HepG2 (cell line): Measurements from ENCODE around the gene ZNF213. TPM values are rescaled to one million over a fixed set of nuclear protein-coding genes. Genes with fewer than 3 reads are reported as not detected.
A peak's percentile ranks its signal among the peaks of the same experiment; 100 is the strongest.

Source experiments
- AGO1 ChIP-seq: fragments of 200-400 bp; formaldehyde crosslinking; IDR thresholded peaks from 2 replicates; pipeline ENCODE4 v1.6.1; 2017; ENCODE audit warnings: mild to moderate bottlenecking, low read depth, low read length, moderate library complexity; ENCODE audit not compliant: poor library complexity, severe bottlenecking
- CEBPB ChIP-seq: IDR thresholded peaks from 2 replicates; pipeline ENCODE4 v1.6.1; 2011; ENCODE audit warnings: low read depth, low read length, improper control_type of control experiment, borderline replicate concordance
- ETS1 ChIP-seq: sonication (generic); formaldehyde crosslinking; IDR thresholded peaks from 2 replicates; pipeline ENCODE4 v1.4.0; 2020; ENCODE audit warnings: missing genetic modification reagents
- KDM3A ChIP-seq: IDR thresholded peaks from 2 replicates; pipeline ENCODE4 v1.6.1; 2018; ENCODE audit warnings: low read depth, missing compliant biosample characterization
- MIER3 ChIP-seq: IDR thresholded peaks from 2 replicates; pipeline ENCODE4 v1.6.1; 2016; ENCODE audit warnings: missing compliant biosample characterization, borderline replicate concordance
- PTBP1 ChIP-seq: fragments of 200-400 bp; formaldehyde crosslinking; IDR thresholded peaks from 2 replicates; pipeline ENCODE4 v1.6.1; 2018; ENCODE audit warnings: low read length, low read depth; ENCODE audit not compliant: poor library complexity, severe bottlenecking
- SP140L ChIP-seq: sonication (generic); formaldehyde crosslinking; IDR thresholded peaks from 2 replicates; pipeline ENCODE4 v1.4.0; 2020; ENCODE audit warnings: missing genetic modification reagents, borderline replicate concordance
- SRF ChIP-seq: IDR thresholded peaks from 2 replicates; pipeline ENCODE4 v1.6.1; 2011; ENCODE audit warnings: mild to moderate bottlenecking, low read depth, low read length, moderate library complexity
- TBX3 ChIP-seq: fragments of 450-650 bp; IDR thresholded peaks from 2 replicates; pipeline ENCODE4 v1.6.1; 2017; ENCODE audit warnings: antibody characterized with exemption, mild to moderate bottlenecking, inconsistent platforms, borderline replicate concordance
- TEAD2 ChIP-seq: sonication (generic); formaldehyde crosslinking; IDR thresholded peaks from 2 replicates; pipeline ENCODE4 v1.9.0; 2021; ENCODE audit warnings: missing genetic modification reagents
- ZFX ChIP-seq: sonication (generic); formaldehyde crosslinking; IDR thresholded peaks from 2 replicates; pipeline ENCODE4 v1.4.0; 2020; ENCODE audit warnings: mild to moderate bottlenecking, low read depth, missing genetic modification reagents, moderate library complexity
- ZMYM4 ChIP-seq: sonication (generic); formaldehyde crosslinking; IDR thresholded peaks from 2 replicates; pipeline ENCODE4 v1.8.1; 2023; ENCODE audit warnings: mild to moderate bottlenecking, missing genetic modification reagents
- ZNF124 ChIP-seq: sonication (generic); formaldehyde crosslinking; IDR thresholded peaks from 2 replicates; pipeline ENCODE4 v1.4.0; 2020; ENCODE audit warnings: missing genetic modification reagents
- ZNF136 ChIP-seq: sonication (generic); formaldehyde crosslinking; IDR thresholded peaks from 2 replicates; pipeline ENCODE4 v1.8.1; 2022; ENCODE audit warnings: low read depth, mild to moderate bottlenecking, moderate library complexity, missing genetic modification reagents
- ZNF33B ChIP-seq: sonication (generic); formaldehyde crosslinking; IDR thresholded peaks from 2 replicates; pipeline ENCODE4 v1.5.1; 2020; ENCODE audit warnings: mild to moderate bottlenecking, missing genetic modification reagents
- ZNF367 ChIP-seq: sonication (generic); formaldehyde crosslinking; IDR thresholded peaks from 2 replicates; pipeline ENCODE4 v1.4.0; 2020; ENCODE audit warnings: missing genetic modification reagents, borderline replicate concordance
- ZNF510 ChIP-seq: sonication (generic); formaldehyde crosslinking; IDR thresholded peaks from 2 replicates; pipeline ENCODE4 v1.4.0; 2020; ENCODE audit warnings: low read depth, mild to moderate bottlenecking, missing genetic modification reagents
- ZNF567 ChIP-seq: sonication (generic); formaldehyde crosslinking; IDR thresholded peaks from 2 replicates; pipeline ENCODE4 v1.8.1; 2023; ENCODE audit warnings: mild to moderate bottlenecking, missing genetic modification reagents, borderline replicate concordance
- ZNF607 ChIP-seq: sonication (generic); formaldehyde crosslinking; IDR thresholded peaks from 2 replicates; pipeline ENCODE4 v1.5.1; 2020; ENCODE audit warnings: missing genetic modification reagents, mild to moderate bottlenecking, borderline replicate concordance
- ZNF780A ChIP-seq: sonication (generic); formaldehyde crosslinking; IDR thresholded peaks from 2 replicates; pipeline ENCODE4 v1.8.0; 2022; ENCODE audit warnings: mild to moderate bottlenecking, missing genetic modification reagents, moderate library complexity
- polyA plus RNA-seq, 8 experiments: library from polyadenylated mRNA; depleted of rRNA in 3 of 8; stranded (reverse) in 7 of 8; unstranded in 1 of 8; fragments of >200 nt; fragmentation: Illumina TruSeq in 4 of 8; extraction: Trizol in 4 of 8; gene quantifications; 2 replicates each; pipeline versions ENCODE4 v1.2.1 to v1.2.3, GENCODE V29; 2011 to 2016; ENCODE audit warnings: low read depth in 4 of 8, missing spikeins in 1 of 8, mixed read lengths in 1 of 8; ENCODE audit not compliant: insufficient read depth in 1 of 8
- total RNA-seq, 5 experiments: library from RNA; depleted of rRNA; stranded (reverse); fragments of >200 nt; fragmentation: Illumina TruSeq; extraction: Trizol; gene quantifications; 2 replicates each; pipeline ENCODE4 v1.2.3, GENCODE V29; 2016; ENCODE audit warnings: low read depth in 1 of 5
- TF ChIP-seq, protein P1 (sequence below): sonication (generic); formaldehyde crosslinking; IDR thresholded peaks from 2 replicates; pipeline ENCODE4 v1.4.0; 2020; ENCODE audit warnings: missing genetic modification reagents
- TF ChIP-seq, protein P2 (sequence below): sonication (generic); formaldehyde crosslinking; IDR thresholded peaks from 2 replicates; pipeline ENCODE4 v1.5.1; 2020; ENCODE audit warnings: mild to moderate bottlenecking, missing genetic modification reagents

Gene ZNF213
- total and polyA plus RNA-seq, 2 of the 13 experiments (the other 11 are each of a cell fraction or from before 2014, with no cell fraction given), result 0.59 to 0.97 TPM

- TF ChIP-seq ETS1 (no peak), ZNF510 (CRISPR knock-in tag) (no peak), ZNF780A (CRISPR knock-in tag) (no peak), CEBPB (no peak), SRF (no peak), ZNF367 (CRISPR knock-in tag) (no peak), ZNF607 (CRISPR knock-in tag) (0 out of 2 replicates have a peak, but pooled peaks have one; percentile 32), ZMYM4 (0 out of 2 replicates have a peak, but pooled peaks have one; percentile 12), TEAD2 (no peak), PTBP1 (no peak), ZNF567 (CRISPR knock-in tag) (no peak), TBX3 (no peak), KDM3A (CRISPR knock-in tag) (peak; percentile 47; the same call in 1 of the 2 replicates), ZNF124 (CRISPR knock-in tag) (no peak), ZNF136 (CRISPR knock-in tag) (0 out of 2 replicates have a peak, but pooled peaks have one; percentile 3), ZFX (peak; percentile 45; the same call in 1 of the 2 replicates), ZNF33B (no peak), SP140L (CRISPR knock-in tag) (no peak), AGO1 (no peak), MIER3 (CRISPR knock-in tag) (no peak)
- TF ChIP-seq, protein P1, sequence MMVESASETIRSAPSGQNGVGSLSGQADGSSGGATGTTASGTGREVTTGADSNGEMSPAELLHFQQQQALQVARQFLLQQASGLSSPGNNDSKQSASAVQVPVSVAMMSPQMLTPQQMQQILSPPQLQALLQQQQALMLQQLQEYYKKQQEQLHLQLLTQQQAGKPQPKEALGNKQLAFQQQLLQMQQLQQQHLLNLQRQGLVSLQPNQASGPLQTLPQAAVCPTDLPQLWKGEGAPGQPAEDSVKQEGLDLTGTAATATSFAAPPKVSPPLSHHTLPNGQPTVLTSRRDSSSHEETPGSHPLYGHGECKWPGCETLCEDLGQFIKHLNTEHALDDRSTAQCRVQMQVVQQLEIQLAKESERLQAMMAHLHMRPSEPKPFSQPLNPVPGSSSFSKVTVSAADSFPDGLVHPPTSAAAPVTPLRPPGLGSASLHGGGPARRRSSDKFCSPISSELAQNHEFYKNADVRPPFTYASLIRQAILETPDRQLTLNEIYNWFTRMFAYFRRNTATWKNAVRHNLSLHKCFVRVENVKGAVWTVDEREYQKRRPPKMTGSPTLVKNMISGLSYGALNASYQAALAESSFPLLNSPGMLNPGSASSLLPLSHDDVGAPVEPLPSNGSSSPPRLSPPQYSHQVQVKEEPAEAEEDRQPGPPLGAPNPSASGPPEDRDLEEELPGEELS (CRISPR knock-in tag), result no peak
- TF ChIP-seq, protein P2, sequence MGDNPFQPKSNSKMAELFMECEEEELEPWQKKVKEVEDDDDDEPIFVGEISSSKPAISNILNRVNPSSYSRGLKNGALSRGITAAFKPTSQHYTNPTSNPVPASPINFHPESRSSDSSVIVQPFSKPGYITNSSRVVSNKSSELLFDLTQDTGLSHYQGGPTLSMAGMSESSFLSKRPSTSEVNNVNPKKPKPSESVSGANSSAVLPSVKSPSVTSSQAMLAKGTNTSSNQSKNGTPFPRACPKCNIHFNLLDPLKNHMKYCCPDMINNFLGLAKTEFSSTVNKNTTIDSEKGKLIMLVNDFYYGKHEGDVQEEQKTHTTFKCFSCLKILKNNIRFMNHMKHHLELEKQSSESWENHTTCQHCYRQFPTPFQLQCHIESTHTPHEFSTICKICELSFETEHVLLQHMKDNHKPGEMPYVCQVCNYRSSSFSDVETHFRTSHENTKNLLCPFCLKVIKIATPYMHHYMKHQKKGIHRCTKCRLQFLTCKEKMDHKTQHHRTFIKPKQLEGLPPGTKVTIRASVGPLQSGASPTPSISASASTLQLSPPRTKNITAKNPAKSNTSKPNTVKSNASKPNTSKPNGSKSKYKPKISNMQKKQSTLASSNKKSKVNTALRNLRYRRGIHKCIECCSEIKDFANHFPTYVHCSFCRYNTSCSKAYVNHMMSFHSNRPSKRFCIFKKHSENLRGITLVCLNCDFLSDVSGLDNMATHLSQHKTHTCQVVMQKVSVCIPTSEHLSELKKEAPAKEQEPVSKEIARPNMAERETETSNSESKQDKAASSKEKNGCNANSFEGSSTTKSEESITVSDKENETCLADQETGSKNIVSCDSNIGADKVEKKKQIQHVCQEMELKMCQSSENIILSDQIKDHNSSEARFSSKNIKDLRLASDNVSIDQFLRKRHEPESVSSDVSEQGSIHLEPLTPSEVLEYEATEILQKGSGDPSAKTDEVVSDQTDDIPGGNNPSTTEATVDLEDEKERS (CRISPR knock-in tag), result no peak
Observed at GRCh38 chr16:3129137-3130131, 5.4 kb upstream of the ZNF213 start (continued).
